Measurements from ENCODE around the gene MTG2.
A peak's percentile ranks its signal among the peaks of the same experiment; 100 is the strongest.

MTG2 gene

GRCh38 chr20:62182469-62183425, at the start of gene MTG2:
MTG2 (plus strand) TSS chr20:62183028; CDS start chr20:62193421, 10,393 bp downstream.
- peak; percentile 87 for DNase-seq (ENCODE audit: low read depth in 2 of 2, low spot score in 1 of 2)

- no peak for DNase-seq (ENCODE audit: low read depth in 2 of 2, low spot score in 1 of 2)
Observed at GRCh38 chr20:62133051-62133845, 49.6 kb upstream of the MTG2 start.

- no peak for DNase-seq (ENCODE audit: low read depth in 2 of 2, low spot score in 1 of 2)
Observed at GRCh38 chr20:62133864-62134263, 49.0 kb upstream of the MTG2 start.

GRCh38 chr20:62134735-62135231, 48.0 kb upstream of the MTG2 start:
- DNase-seq (ENCODE audit: low read depth in 2 of 2, low spot score in 1 of 2), result no peak

GRCh38 chr20:62135573-62136266, 47.1 kb upstream of the MTG2 start:
- no peak for DNase-seq (ENCODE audit: low read depth in 2 of 2, low spot score in 1 of 2)

GRCh38 chr20:62136283-62137091, 46.3 kb upstream of the MTG2 start:
- DNase-seq (ENCODE audit: low read depth in 2 of 2, low spot score in 1 of 2), result peak in 1 of 2 donors; percentile 56

GRCh38 chr20:62137092-62137384, 45.8 kb upstream of the MTG2 start:
- no peak for DNase-seq (ENCODE audit: low read depth in 2 of 2, low spot score in 1 of 2)

GRCh38 chr20:62137478-62138203, 45.2 kb upstream of the MTG2 start:
- no peak for DNase-seq (ENCODE audit: low read depth in 2 of 2, low spot score in 1 of 2)

GRCh38 chr20:62138204-62138543, 44.7 kb upstream of the MTG2 start:
- no peak for DNase-seq (ENCODE audit: low read depth in 2 of 2, low spot score in 1 of 2)

- no peak for DNase-seq (ENCODE audit: low read depth in 2 of 2, low spot score in 1 of 2)
Observed at GRCh38 chr20:62138912-62139311, 43.9 kb upstream of the MTG2 start.

- DNase-seq (ENCODE audit: low read depth in 2 of 2, low spot score in 1 of 2), result no peak
Observed at GRCh38 chr20:62139636-62140035, 43.2 kb upstream of the MTG2 start.

GRCh38 chr20:62141043-62141396, 41.8 kb upstream of the MTG2 start:
- no peak for DNase-seq (ENCODE audit: low read depth in 2 of 2, low spot score in 1 of 2)

- no peak for DNase-seq (ENCODE audit: low read depth in 2 of 2, low spot score in 1 of 2)
Observed at GRCh38 chr20:62141397-62142251, 41.2 kb upstream of the MTG2 start.

GRCh38 chr20:62142252-62143080, 40.4 kb upstream of the MTG2 start:
- no peak for DNase-seq (ENCODE audit: low read depth in 2 of 2, low spot score in 1 of 2)

GRCh38 chr20:62143081-62143956, 39.5 kb upstream of the MTG2 start, which contains the start of the genes PSMA7 and SS18L1:
PSMA7 (minus strand) TSS chr20:62143394; CDS start chr20:62143303, 91 bp downstream.
SS18L1 (plus strand) TSS chr20:62143769; CDS start chr20:62143821, 52 bp downstream.
- DNase-seq (ENCODE audit: low read depth in 2 of 2, low spot score in 1 of 2), result peak; percentile 66 to 69

GRCh38 chr20:62143957-62144825, 38.6 kb upstream of the MTG2 start:
- DNase-seq (ENCODE audit: low read depth in 2 of 2, low spot score in 1 of 2), result no peak
